Neural progenitor cell (in vitro differentiated cells): ENCODE measurements around the gene NAPSA. TPM values are rescaled to one million over a fixed set of nuclear protein-coding genes. Genes with fewer than 3 reads are reported as not detected.

Experiments used
- DNase-seq: peaks from one replicate; pipeline ENCODE4 v3.0.0-alpha.2; 2016; ENCODE audit warnings: low spot score
- H2AFZ ChIP-seq: fragments of 200-600 bp; sonication (generic); replicated peaks from 2 replicates; pipeline ENCODE4 v1.6.1; 2016; ENCODE audit warnings: antibody characterized with exemption
- H3F3A ChIP-seq: fragments of 200-600 bp; sonication (generic); 2 replicates; pipeline ENCODE4 v1.6.1; 2016; ENCODE audit warnings: antibody characterized with exemption, low read depth
- H3K27ac ChIP-seq: fragments of 200-600 bp; sonication (generic); 2 replicates; pipeline ENCODE4 v1.5.1; 2016; ENCODE audit warnings: mild to moderate bottlenecking
- H3K27me3 ChIP-seq: fragments of 200-600 bp; sonication (generic); 2 replicates; pipeline ENCODE4 v1.6.1; 2016; ENCODE audit warnings: mild to moderate bottlenecking, moderate library complexity
- H3K36me3 ChIP-seq: fragments of 200-600 bp; sonication (generic); 2 replicates; pipeline ENCODE4 v1.5.1; 2016
- H3K4me1 ChIP-seq: fragments of 200-600 bp; sonication (generic); 2 replicates; pipeline ENCODE4 v1.6.1; 2016; ENCODE audit warnings: mixed run types
- H3K4me2 ChIP-seq: fragments of 200-600 bp; sonication (generic); 2 replicates; pipeline ENCODE4 v1.6.1; 2016
- H3K4me3 ChIP-seq: fragments of 200-600 bp; sonication (generic); 2 replicates; pipeline ENCODE4 v1.5.1; 2016
- H3K79me2 ChIP-seq: fragments of 200-600 bp; sonication (generic); 2 replicates; pipeline ENCODE4 v1.6.1; 2016; ENCODE audit warnings: low read depth
- H3K9ac ChIP-seq: fragments of 200-600 bp; sonication (generic); 2 replicates; pipeline ENCODE4 v1.6.1; 2016
- H3K9me3 ChIP-seq: fragments of 200-600 bp; sonication (generic); 2 replicates; pipeline ENCODE4 v1.5.1; 2016; ENCODE audit warnings: low read depth
- H4K20me1 ChIP-seq: fragments of 200-600 bp; sonication (generic); 2 replicates; pipeline ENCODE4 v1.6.1; 2016; ENCODE audit warnings: low read depth
- H3K27ac Mint-ChIP-seq: 3 replicates; pipeline ENCODE4 v1.8.0; 2021; ENCODE audit warnings: mixed read lengths
- H3K27me3 Mint-ChIP-seq: 2 replicates; pipeline ENCODE4 v1.8.0; 2022; ENCODE audit warnings: low read depth, mild to moderate bottlenecking, inconsistent platforms, moderate library complexity, mixed read lengths; ENCODE audit not compliant: insufficient read depth
- H3K36me3 Mint-ChIP-seq: 3 replicates; pipeline ENCODE4 v1.8.0; 2021; ENCODE audit warnings: mixed read lengths
- H3K4me1 Mint-ChIP-seq: 3 replicates; pipeline ENCODE4 v1.8.0; 2021; ENCODE audit warnings: mixed read lengths
- H3K4me3 Mint-ChIP-seq: 3 replicates; pipeline ENCODE4 v1.8.0; 2021; ENCODE audit warnings: mild to moderate bottlenecking, moderate library complexity, mixed read lengths
- H3K9me3 Mint-ChIP-seq: 3 replicates; pipeline ENCODE4 v1.8.0; 2020; ENCODE audit warnings: mixed read lengths
- CTCF ChIP-seq: fragments of 200-600 bp; sonication (generic); IDR thresholded peaks from 2 replicates; pipeline ENCODE4 v1.5.1; 2017; ENCODE audit warnings: antibody characterized with exemption, mild to moderate bottlenecking
- EZH2 ChIP-seq: fragments of 200-600 bp; sonication (generic); IDR thresholded peaks from 2 replicates; pipeline ENCODE4 v1.6.1; 2017; ENCODE audit warnings: antibody characterized with exemption, mild to moderate bottlenecking, moderate library complexity
- EZH2phosphoT487 ChIP-seq: fragments of 200-600 bp; sonication (generic); IDR thresholded peaks from 2 replicates; pipeline ENCODE4 v1.6.1; 2017; ENCODE audit warnings: antibody characterized with exemption
- total RNA-seq: library from RNA; depleted of rRNA; stranded (reverse); fragments of >200 nt; gene quantifications from 2 replicates; pipeline ENCODE4 v1.2.3, GENCODE V29; 2015; ENCODE audit warnings: low replicate concordance

NAPSA gene
- total RNA-seq, 1 donor from 2014 or later = 0.11 TPM

- no peaks in the 10 kb centered on the region for H3K79me2 ChIP-seq
- no peaks in the 10 kb centered on the region for H3K36me3 ChIP-seq
- H2AFZ ChIP-seq = no peak overlapping the region
- peaks cover 3% of the 10 kb centered on the region for H3K4me1 ChIP-seq
- H3K27ac ChIP-seq = no peak overlapping the region
- no peak overlapping the region for H3K9ac ChIP-seq
- Mint-ChIP-seq H3K9me3 (no peaks in the 10 kb centered on the region), H3K27ac (no peak overlapping the region), H3K4me3 (no peak overlapping the region), H3K36me3 (no peaks in the 10 kb centered on the region), H3K27me3 (peaks cover 20% of the 10 kb centered on the region), H3K4me1 (peaks cover 16% of the 10 kb centered on the region)
- peaks cover 14% of the 10 kb centered on the region for H4K20me1 ChIP-seq
- DNase-seq = no peak
- TF ChIP-seq EZH2 = no peak
- H3F3A ChIP-seq = peaks cover 9% of the 10 kb centered on the region
- H3K4me3 ChIP-seq = no peak overlapping the region
- no peaks in the 10 kb centered on the region for H3K9me3 ChIP-seq
- no peak overlapping the region for H3K4me2 ChIP-seq
- peaks cover 4% of the 10 kb centered on the region for H3K27me3 ChIP-seq
Measured at GRCh38 chr19:50320596-50320995, 44.8 kb downstream of the NAPSA start.

GRCh38 chr19:50320051-50320450 is 45.4 kb downstream of the NAPSA start:
- no peak overlapping the region for H3K4me3 Mint-ChIP-seq
- peaks cover 16% of the 10 kb centered on the region for H3K4me1 Mint-ChIP-seq
- Histone ChIP-seq H3K9me3 (no peaks in the 10 kb centered on the region), H4K20me1 (peaks cover 11% of the 10 kb centered on the region), H3F3A (peaks cover 12% of the 10 kb centered on the region), H3K4me1 (peaks cover 3% of the 10 kb centered on the region), H3K9ac (no peak overlapping the region), H3K27me3 (peaks cover 8% of the 10 kb centered on the region), H2AFZ (no peak overlapping the region), H3K36me3 (no peaks in the 10 kb centered on the region), H3K27ac (no peak overlapping the region), H3K79me2 (no peaks in the 10 kb centered on the region), H3K4me2 (no peak overlapping the region), H3K4me3 (no peak overlapping the region)
- H3K9me3 Mint-ChIP-seq = no peaks in the 10 kb centered on the region
- DNase-seq = no peak
- peaks cover 17% of the 10 kb centered on the region for H3K27me3 Mint-ChIP-seq
- TF ChIP-seq EZH2phosphoT487 (no peak), EZH2 (no peak), CTCF (no peak)
- no peak overlapping the region for H3K27ac Mint-ChIP-seq
- H3K36me3 Mint-ChIP-seq = no peaks in the 10 kb centered on the region

- no peak overlapping the region for H3K9ac ChIP-seq
- no peak overlapping the region for H2AFZ ChIP-seq
- H3K4me3 Mint-ChIP-seq = no peak overlapping the region
- no peaks in the 10 kb centered on the region for H3K36me3 Mint-ChIP-seq
- peaks cover 21% of the 10 kb centered on the region for H3K27me3 Mint-ChIP-seq
- peaks cover 17% of the 10 kb centered on the region for H3K27me3 ChIP-seq
- peaks cover 12% of the 10 kb centered on the region for H3K4me1 ChIP-seq
- peaks cover 2% of the 10 kb centered on the region for H4K20me1 ChIP-seq
- H3K79me2 ChIP-seq = no peaks in the 10 kb centered on the region
- H3F3A ChIP-seq = peaks cover 21% of the 10 kb centered on the region
- no peak overlapping the region for H3K4me3 ChIP-seq
- H3K27ac ChIP-seq = no peak overlapping the region
- DNase-seq = no peak
- H3K9me3 Mint-ChIP-seq = no peaks in the 10 kb centered on the region
- H3K4me1 Mint-ChIP-seq = peaks cover 13% of the 10 kb centered on the region
- H3K9me3 ChIP-seq = no peaks in the 10 kb centered on the region
- no peak overlapping the region for H3K4me2 ChIP-seq
- H3K27ac Mint-ChIP-seq = no peak overlapping the region
- TF ChIP-seq EZH2phosphoT487 (no peak), CTCF (no peak), EZH2 (no peak)
- no peaks in the 10 kb centered on the region for H3K36me3 ChIP-seq
Measured at GRCh38 chr19:50319156-50319555, 46.3 kb downstream of the NAPSA start.

GRCh38 chr19:50318438-50318837 is 47.0 kb downstream of the NAPSA start:
- Mint-ChIP-seq H3K36me3 (no peaks in the 10 kb centered on the region), H3K9me3 (no peaks in the 10 kb centered on the region), H3K4me3 (no peak overlapping the region), H3K27me3 (peaks cover 26% of the 10 kb centered on the region), H3K27ac (no peak overlapping the region), H3K4me1 (peaks cover 19% of the 10 kb centered on the region)
- no peaks in the 10 kb centered on the region for H3K79me2 ChIP-seq
- H3K27me3 ChIP-seq = peaks cover 24% of the 10 kb centered on the region
- no peaks in the 10 kb centered on the region for H3K9me3 ChIP-seq
- no peak for DNase-seq
- no peak overlapping the region for H3K4me2 ChIP-seq
- H3K4me1 ChIP-seq = peaks cover 12% of the 10 kb centered on the region
- H4K20me1 ChIP-seq = peaks cover 1% of the 10 kb centered on the region
- no peak overlapping the region for H3K4me3 ChIP-seq
- no peak for TF ChIP-seq EZH2phosphoT487
- no peak overlapping the region for H3K9ac ChIP-seq
- peaks cover 28% of the 10 kb centered on the region for H3F3A ChIP-seq
- H3K36me3 ChIP-seq = no peaks in the 10 kb centered on the region
- no peak overlapping the region for H3K27ac ChIP-seq
- H2AFZ ChIP-seq = no peak overlapping the region
